K562 (cell line): ENCODE results near the gene ATP5MG. TPM values are rescaled to one million over a fixed set of nuclear protein-coding genes. Genes with fewer than 3 reads are reported as not detected.

ENCODE experiments used
- ADNP ChIP-seq: fragments of 200-800 bp; sonication (Bioruptor generic); IDR thresholded peaks from 2 replicates; pipeline ENCODE4 v1.6.1; 2016; ENCODE audit warnings: missing genetic modification characterization, missing compliant biosample characterization
- ASH1L ChIP-seq: fragments of 450-650 bp; IDR thresholded peaks from 2 replicates; pipeline ENCODE4 v1.6.1; 2018; ENCODE audit warnings: borderline replicate concordance, mild to moderate bottlenecking, low read depth; ENCODE audit not compliant: partially characterized antibody
- ATF1 ChIP-seq, 2 experiments: fragments of 450-650 bp in 1 of 2; IDR thresholded peaks; 2 replicates each; pipeline ENCODE4 v1.6.1; 2016; ENCODE audit warnings: missing compliant biosample characterization in 1 of 2, missing genetic modification characterization in 1 of 2
- BRD4 ChIP-seq: fragments of 200-600 bp; sonication (generic); IDR thresholded peaks from 2 replicates; pipeline ENCODE4 v1.6.1; 2017; ENCODE audit warnings: inconsistent platforms
- CCNT2 ChIP-seq: IDR thresholded peaks from 2 replicates; pipeline ENCODE4 v1.6.1; 2011; ENCODE audit warnings: borderline replicate concordance, low read depth, mild to moderate bottlenecking, moderate library complexity, mixed read lengths, low read length; ENCODE audit not compliant: insufficient read length; ENCODE audit errors: extremely low read depth
- CEBPB ChIP-seq: fragments of 450-650 bp; IDR thresholded peaks from 2 replicates; pipeline ENCODE4 v1.6.1; 2016; ENCODE audit warnings: missing genetic modification characterization, missing compliant biosample characterization
- DACH1 ChIP-seq: fragments of 450-650 bp; IDR thresholded peaks from 2 replicates; pipeline ENCODE4 v1.6.1; 2018; ENCODE audit not compliant: partially characterized antibody
- DEAF1 ChIP-seq: fragments of 450-650 bp; formaldehyde crosslinking; IDR thresholded peaks from 2 replicates; pipeline ENCODE4 v1.4.0; 2020; ENCODE audit warnings: mild to moderate bottlenecking, moderate library complexity
- FOXK1 ChIP-seq: sonication (generic); formaldehyde crosslinking; IDR thresholded peaks from 2 replicates; pipeline ENCODE4 v1.8.0; 2022; ENCODE audit warnings: missing genetic modification reagents, mild to moderate bottlenecking, borderline replicate concordance
- GABPB2 ChIP-seq: fragments of 250-450 bp; sonication (Bioruptor Pico); conservative IDR thresholded peaks from 2 replicates; pipeline ENCODE4 v1.5.1; 2021; ENCODE audit warnings: mild to moderate bottlenecking
- GTF2F1 ChIP-seq: IDR thresholded peaks from 2 replicates; pipeline ENCODE4 v1.6.1; 2011; ENCODE audit warnings: low read depth, low read length, improper control_type of control experiment
- HCFC1 ChIP-seq: IDR thresholded peaks from 2 replicates; pipeline ENCODE4 v1.6.1; 2012; ENCODE audit warnings: low read depth, low read length, improper control_type of control experiment
- HMG20B ChIP-seq: fragments of 250-450 bp; sonication (Bioruptor Pico); IDR thresholded peaks from 2 replicates; pipeline ENCODE4 v1.5.0; 2021; ENCODE audit warnings: mild to moderate bottlenecking
- HNRNPUL1 ChIP-seq: fragments of 200-400 bp; formaldehyde crosslinking; IDR thresholded peaks from 2 replicates; pipeline ENCODE4 v1.6.1; 2017; ENCODE audit warnings: low read length
- MED1 ChIP-seq: sonication (generic); formaldehyde crosslinking; IDR thresholded peaks from 2 replicates; pipeline ENCODE4 v1.8.1; 2023; ENCODE audit warnings: missing genetic modification reagents, borderline replicate concordance
- NEUROD1 ChIP-seq: fragments of 150-350 bp; IDR thresholded peaks from 2 replicates; pipeline ENCODE4 v1.6.1; 2014; ENCODE audit warnings: borderline replicate concordance, low read length, low read depth; ENCODE audit not compliant: partially characterized antibody
- NR1H2 ChIP-seq: sonication (generic); formaldehyde crosslinking; IDR thresholded peaks from 2 replicates; pipeline ENCODE4 v1.4.0; 2020; ENCODE audit warnings: mild to moderate bottlenecking, missing genetic modification reagents
- NUFIP1 ChIP-seq: fragments of 450-650 bp; IDR thresholded peaks from 2 replicates; pipeline ENCODE4 v1.6.1; 2018; ENCODE audit not compliant: partially characterized antibody
- RB1 ChIP-seq: fragments of 450-650 bp; IDR thresholded peaks from 2 replicates; pipeline ENCODE4 v1.6.1; 2017; ENCODE audit warnings: low read depth, mild to moderate bottlenecking
- RBM34 ChIP-seq: fragments of 200-400 bp; formaldehyde crosslinking; IDR thresholded peaks from 2 replicates; pipeline ENCODE4 v1.6.1; 2018; ENCODE audit warnings: low read length, borderline replicate concordance; ENCODE audit not compliant: insufficient read depth
- SAFB2 ChIP-seq: fragments of 200-400 bp; formaldehyde crosslinking; IDR thresholded peaks from 2 replicates; pipeline ENCODE4 v1.6.1; 2018; ENCODE audit warnings: borderline replicate concordance, low read length, low read depth, moderate library complexity; ENCODE audit not compliant: severe bottlenecking
- SMARCE1 ChIP-seq: fragments of 450-650 bp; IDR thresholded peaks from 2 replicates; pipeline ENCODE4 v1.7.1; 2016; ENCODE audit warnings: mild to moderate bottlenecking
- SNAPC5 ChIP-seq: fragments of 250-450 bp; sonication (Bioruptor Pico); IDR thresholded peaks from 2 replicates; pipeline ENCODE4 v1.8.0; 2021; ENCODE audit warnings: moderate library complexity, mild to moderate bottlenecking, inconsistent platforms
- THRA ChIP-seq: fragments of 450-650 bp; IDR thresholded peaks from 2 replicates; pipeline ENCODE4 v1.6.1; 2017; ENCODE audit warnings: mild to moderate bottlenecking, moderate library complexity
- THRAP3 ChIP-seq: fragments of 450-650 bp; IDR thresholded peaks from 2 replicates; pipeline ENCODE4 v1.6.1; 2016; ENCODE audit warnings: mild to moderate bottlenecking, inconsistent platforms, borderline replicate concordance
- ZFX ChIP-seq: sonication (generic); formaldehyde crosslinking; IDR thresholded peaks from 2 replicates; pipeline ENCODE4 v1.8.0; 2022; ENCODE audit warnings: mild to moderate bottlenecking, missing genetic modification reagents, moderate library complexity
- ZNF140 ChIP-seq: fragments of 250-450 bp; sonication (Bioruptor Pico); IDR thresholded peaks from 2 replicates; pipeline ENCODE4 v1.8.0; 2021; ENCODE audit warnings: moderate library complexity, mild to moderate bottlenecking, inconsistent platforms
- ZNF175 ChIP-seq: fragments of 200-800 bp; sonication (Bioruptor generic); IDR thresholded peaks from 2 replicates; pipeline ENCODE4 v1.6.1; 2016; ENCODE audit warnings: low read depth, mild to moderate bottlenecking, missing genetic modification characterization, missing compliant biosample characterization
- ZNF24 ChIP-seq: fragments of 450-650 bp; IDR thresholded peaks from 2 replicates; pipeline ENCODE4 v1.6.1; 2016
- ZNF384 ChIP-seq: IDR thresholded peaks from 2 replicates; pipeline ENCODE4 v1.6.1; 2012; ENCODE audit warnings: low read depth, low read length, improper control_type of control experiment
- polyA plus RNA-seq, 8 experiments: library from polyadenylated mRNA; depleted of rRNA in 4 of 8; stranded (reverse) in 5 of 8; unstranded in 3 of 8; fragments of >200 nt; fragmentation: Nextera tagmentation in 2 of 8; fragmentation: Illumina TruSeq in 1 of 8; extraction: Ambion mirVana in 2 of 8; extraction: Trizol in 1 of 8; gene quantifications; 2 replicates each; pipeline versions ENCODE4 v1.2.1 to v1.2.3, GENCODE V29; 2011 to 2014; ENCODE audit warnings: inconsistent platforms in 1 of 8, missing spikeins in 1 of 8
- total RNA-seq, 7 experiments: library from RNA; depleted of rRNA in 6 of 7; stranded (reverse); fragments of >200 nt in 6 of 7; fragmentation: Illumina TruSeq in 2 of 7; extraction: Trizol in 2 of 7; gene quantifications; 2 replicates each; pipeline versions ENCODE4 v1.2.1 to v1.2.3, GENCODE V29; 2011 to 2021; ENCODE audit warnings: low replicate concordance in 1 of 7

Gene ATP5MG
- total and polyA plus RNA-seq, 9 of the 15 experiments (the other 6 are each of a cell fraction or from before 2014, with no cell fraction given) = 301 to 2,138 (median 434) TPM

GRCh38 chr11:118415739-118416068, 14.3 kb downstream of the ATP5MG start (continued):
- TF ChIP-seq THRAP3 = no peak
- no peak for TF ChIP-seq ASH1L
- TF ChIP-seq GABPB2 = no peak
- TF ChIP-seq MED1 (CRISPR knock-in tag) = no peak
- peak; percentile 81 for TF ChIP-seq NEUROD1
- TF ChIP-seq ZNF24 = peak; percentile 71; the same call in 1 of the 2 replicates
- peak; percentile 34 for TF ChIP-seq RB1
- TF ChIP-seq SMARCE1 = peak; percentile 97
- TF ChIP-seq FOXK1 (CRISPR knock-in tag) = no peak
- peak; percentile 5; the same call in 1 of the 2 replicates for TF ChIP-seq CEBPB (tag)
- TF ChIP-seq HCFC1 = peak; percentile 23
- no peak for TF ChIP-seq ZNF140 (CRISPR knock-in tag)
- peak; percentile 84 for TF ChIP-seq DACH1
- TF ChIP-seq BRD4 = no peak
- peak; percentile 80 for TF ChIP-seq ZFX
- TF ChIP-seq SAFB2 = no peak
- no peak for TF ChIP-seq NR1H2
- TF ChIP-seq THRA = no peak
- 0 out of 2 replicates have a peak, but pooled peaks have one; percentile 24 for TF ChIP-seq ADNP (tag)
- TF ChIP-seq CCNT2 = peak; percentile 64
- no peak; the same call in 1 of the 2 replicates for TF ChIP-seq ZNF384
- 0 out of 2 replicates have a peak, but pooled peaks have one; percentile 65 for TF ChIP-seq HNRNPUL1
- no peak for TF ChIP-seq NUFIP1
- no peak for TF ChIP-seq ATF1 (CRISPR knock-in tag; IDR thresholded peaks at IDR 0.05)
- TF ChIP-seq ATF1 (tag; IDR thresholded peaks at IDR 0.05) = peak; percentile 68
- no peak for TF ChIP-seq SNAPC5
- no peak for TF ChIP-seq GTF2F1
- no peak for TF ChIP-seq DEAF1 (CRISPR knock-in tag)
- TF ChIP-seq ZNF175 = peak; percentile 74; the same call in 1 of the 2 replicates
- no peak for TF ChIP-seq RBM34
- TF ChIP-seq HMG20B (CRISPR knock-in tag) = no peak
